ENCODE measurements around the gene NR1D1.
A peak's percentile ranks its signal among the peaks of the same experiment; 100 is the strongest.

The NR1D1 gene

GRCh38 chr17:40071313-40072039 lies 28.9 kb downstream of the NR1D1 start:
- no peaks in the 10 kb centered on the region for H3K27me3 ChIP-seq (ENCODE audit: control insufficient read depth in 3 of 3, insufficient read depth in 3 of 3, low read depth in 1 of 3, low read length in 3 of 3)
- peak overlapping the region; percentile 84 for H3K18ac ChIP-seq (ENCODE audit: low read length)
- H4K8ac ChIP-seq (ENCODE audit: low read depth, low read length): no peak overlapping the region
- H3K4ac ChIP-seq (ENCODE audit: low read length): no peak overlapping the region
- peak overlapping the region; percentile 11 for H2BK12ac ChIP-seq (ENCODE audit: low read length)
- no peak for DNase-seq (ENCODE audit: low spot score)
- H4K91ac ChIP-seq (ENCODE audit: low read depth, low read length, poor library complexity): peak overlapping the region; percentile 85
- peak overlapping the region; percentile 68 for H2AK5ac ChIP-seq (ENCODE audit: low read depth, low read length)
- H3K9me3 ChIP-seq (replicated peaks in 1 of 2; ENCODE audit: control insufficient read depth in 2 of 2, insufficient read depth in 1 of 2, low read depth in 1 of 2, low read length in 2 of 2): no peaks in the 10 kb centered on the region
- no peak overlapping the region for H3K4me3 ChIP-seq (ENCODE audit: low read length in 2 of 2)
- peaks cover 51 to 61% of the 10 kb centered on the region in 2 donors for H3K4me1 ChIP-seq (ENCODE audit: control insufficient read depth in 2 of 2, insufficient read depth in 1 of 2, low read depth in 1 of 2, low read length in 2 of 2)
- H3K79me1 ChIP-seq (ENCODE audit: low read depth, low read length): no peaks in the 10 kb centered on the region
- H2BK5ac ChIP-seq (ENCODE audit: low read length): peak overlapping the region; percentile 30
- H3K14ac ChIP-seq (ENCODE audit: low read length): peak overlapping the region; percentile 64
- H2BK120ac ChIP-seq (ENCODE audit: low read depth, low read length): peak overlapping the region; percentile 77
- H2AFZ ChIP-seq (ENCODE audit: low read length): peak overlapping the region; percentile 18
- H3K4me2 ChIP-seq (ENCODE audit: insufficient read depth, low read length, poor library complexity, severe bottlenecking): no peak overlapping the region
- H3K27ac ChIP-seq (replicated peaks; ENCODE audit: low read length): no peak overlapping the region
- peak overlapping the region; percentile 79 for H2BK15ac ChIP-seq (ENCODE audit: low read length)
- no peak overlapping the region for H3K9ac ChIP-seq (ENCODE audit: low read depth, low read length, poor library complexity)
- H3K23ac ChIP-seq (ENCODE audit: low read depth, low read length, poor library complexity): peak overlapping the region; percentile 26
- no CpG with 5 or more reads among the region's 16 CpGs for WGBS, 2 donors (ENCODE audit: extremely low coverage in 2 of 2, insufficient read length in 2 of 2, insufficient replicate concordance in 1 of 2)
- peaks cover 0 to 8% of the 10 kb centered on the region in 2 donors for H3K36me3 ChIP-seq (replicated peaks in 1 of 2; ENCODE audit: control insufficient read depth in 2 of 2, insufficient read depth in 2 of 2, low read length in 2 of 2)

- Histone ChIP-seq H2AK5ac (ENCODE audit: low read depth, low read length) (peak overlapping the region; percentile 88), H3K4me3 (ENCODE audit: low read length in 2 of 2) (no peak overlapping the region), H3K36me3 (replicated peaks in 1 of 2; ENCODE audit: control insufficient read depth in 2 of 2, insufficient read depth in 2 of 2, low read length in 2 of 2) (peaks cover 0 to 6% of the 10 kb centered on the region in 2 donors), H3K27me3 (ENCODE audit: control insufficient read depth in 3 of 3, insufficient read depth in 3 of 3, low read depth in 1 of 3, low read length in 3 of 3) (no peaks in the 10 kb centered on the region), H3K27ac (replicated peaks; ENCODE audit: low read length) (no peak overlapping the region), H3K14ac (ENCODE audit: low read length) (peak overlapping the region; percentile 90), H4K91ac (ENCODE audit: low read depth, low read length, poor library complexity) (peak overlapping the region; percentile 83), H3K9me3 (replicated peaks in 1 of 2; ENCODE audit: control insufficient read depth in 2 of 2, insufficient read depth in 1 of 2, low read depth in 1 of 2, low read length in 2 of 2) (no peaks in the 10 kb centered on the region), H3K23ac (ENCODE audit: low read depth, low read length, poor library complexity) (peak overlapping the region; percentile 22), H3K4ac (ENCODE audit: low read length) (peak overlapping the region; percentile 71), H3K9ac (ENCODE audit: low read depth, low read length, poor library complexity) (no peak overlapping the region), H3K18ac (ENCODE audit: low read length) (peak overlapping the region; percentile 93), H2AFZ (ENCODE audit: low read length) (peak overlapping the region; percentile 18), H4K8ac (ENCODE audit: low read depth, low read length) (no peak overlapping the region), H2BK120ac (ENCODE audit: low read depth, low read length) (peak overlapping the region; percentile 90), H3K4me1 (ENCODE audit: control insufficient read depth in 2 of 2, insufficient read depth in 1 of 2, low read depth in 1 of 2, low read length in 2 of 2) (peaks cover 53 to 63% of the 10 kb centered on the region in 2 donors), H3K4me2 (ENCODE audit: insufficient read depth, low read length, poor library complexity, severe bottlenecking) (no peak overlapping the region), H2BK15ac (ENCODE audit: low read length) (no peak overlapping the region), H3K79me1 (ENCODE audit: low read depth, low read length) (no peaks in the 10 kb centered on the region), H2BK12ac (ENCODE audit: low read length) (peak overlapping the region; percentile 97), H2BK5ac (ENCODE audit: low read length) (peak overlapping the region; percentile 88)
- WGBS, 2 donors (ENCODE audit: extremely low coverage in 2 of 2, insufficient read length in 2 of 2, insufficient replicate concordance in 1 of 2): no CpG with 5 or more reads among the region's 8 CpGs
- no peak for DNase-seq (ENCODE audit: low spot score)
Measured at GRCh38 chr17:40070709-40071312, 29.6 kb downstream of the NR1D1 start.

- Histone ChIP-seq H3K4ac (ENCODE audit: low read length) (peak overlapping the region; percentile 80), H3K23ac (ENCODE audit: low read depth, low read length, poor library complexity) (peak overlapping the region; percentile 35), H3K79me1 (ENCODE audit: low read depth, low read length) (no peaks in the 10 kb centered on the region), H2BK15ac (ENCODE audit: low read length) (peak overlapping the region; percentile 87), H2BK120ac (ENCODE audit: low read depth, low read length) (peak overlapping the region; percentile 90), H2BK12ac (ENCODE audit: low read length) (peak overlapping the region; percentile 97), H3K36me3 (replicated peaks in 1 of 2; ENCODE audit: control insufficient read depth in 2 of 2, insufficient read depth in 2 of 2, low read length in 2 of 2) (peaks cover 0 to 6% of the 10 kb centered on the region in 2 donors), H3K27me3 (ENCODE audit: control insufficient read depth in 3 of 3, insufficient read depth in 3 of 3, low read depth in 1 of 3, low read length in 3 of 3) (no peaks in the 10 kb centered on the region), H2AK5ac (ENCODE audit: low read depth, low read length) (peak overlapping the region; percentile 88), H3K14ac (ENCODE audit: low read length) (peak overlapping the region; percentile 90), H3K9ac (ENCODE audit: low read depth, low read length, poor library complexity) (peak overlapping the region; percentile 75), H3K4me1 (ENCODE audit: control insufficient read depth in 2 of 2, insufficient read depth in 1 of 2, low read depth in 1 of 2, low read length in 2 of 2) (peaks cover 52 to 63% of the 10 kb centered on the region in 2 donors), H3K4me3 (ENCODE audit: low read length in 2 of 2) (no peak overlapping the region), H3K27ac (replicated peaks; ENCODE audit: low read length) (no peak overlapping the region), H3K18ac (ENCODE audit: low read length) (peak overlapping the region; percentile 93), H4K8ac (ENCODE audit: low read depth, low read length) (no peak overlapping the region), H2AFZ (ENCODE audit: low read length) (no peak overlapping the region), H2BK5ac (ENCODE audit: low read length) (peak overlapping the region; percentile 88), H3K9me3 (replicated peaks in 1 of 2; ENCODE audit: control insufficient read depth in 2 of 2, insufficient read depth in 1 of 2, low read depth in 1 of 2, low read length in 2 of 2) (no peaks in the 10 kb centered on the region), H3K4me2 (ENCODE audit: insufficient read depth, low read length, poor library complexity, severe bottlenecking) (no peak overlapping the region), H4K91ac (ENCODE audit: low read depth, low read length, poor library complexity) (peak overlapping the region; percentile 83)
- no peak for DNase-seq (ENCODE audit: low spot score)
- WGBS, 2 donors (ENCODE audit: extremely low coverage in 2 of 2, insufficient read length in 2 of 2, insufficient replicate concordance in 1 of 2): no CpG with 5 or more reads among the region's 14 CpGs
Measured at GRCh38 chr17:40069751-40070708, 30.4 kb downstream of the NR1D1 start.
